IMR-90 (cell line): ENCODE data around the gene MYCBPAP. TPM values are rescaled to one million over a fixed set of nuclear protein-coding genes. Genes with fewer than 3 reads are reported as not detected.

Experiments
- ATAC-seq: fragments of 200-7000 bp; cut with Tn5 transposase; 2 replicates; pipeline ENCODE4 v1.9.1; 2020; ENCODE audit warnings: low read depth, mild to moderate bottlenecking, moderate library complexity
- BruUV-seq: library from RNA; stranded (reverse); fragments of 400-500 nt; replicated peaks from 2 replicates; lab custom pipeline; 2021; lab: Mats Ljungman, UMichigan
- CTCF ChIA-PET: fragments of 300-600 bp; formaldehyde crosslinking; extraction: SDS; loops from one replicate; lab custom pipeline; 2021; ENCODE audit warnings: antibody characterized with exemption; lab: Yijun Ruan, JAX
- POLR2A ChIA-PET: fragments of 300-600 bp; sonication (Branson Sonifier 250); formaldehyde crosslinking; loops from one replicate; lab custom pipeline; 2022; ENCODE audit warnings: antibody characterized with exemption; ENCODE audit not compliant: unreplicated experiment; lab: Charles Lee
- DNase-seq: peaks from one replicate; pipeline ENCODE4 v3.0.0; 2013
- H2AFZ ChIP-seq: replicated peaks from 2 replicates; pipeline ENCODE3; 2013; ENCODE audit warnings: low read length, mild to moderate bottlenecking; ENCODE audit not compliant: poor library complexity
- H2AK5ac ChIP-seq: 2 replicates; pipeline ENCODE4 v1.6.1; 2013; ENCODE audit warnings: low read depth, low read length, inconsistent platforms
- H2AK9ac ChIP-seq: replicated peaks from 2 replicates; pipeline ENCODE3; 2013; ENCODE audit warnings: mild to moderate bottlenecking, low read depth, low read length, moderate library complexity; ENCODE audit not compliant: poor library complexity
- H2BK120ac ChIP-seq: 2 replicates; pipeline ENCODE4 v1.6.1; 2013; ENCODE audit warnings: low read depth, low read length, inconsistent platforms
- H2BK15ac ChIP-seq: 3 replicates; pipeline ENCODE4 v1.6.1; 2013; ENCODE audit warnings: low read depth, low read length, inconsistent platforms
- H2BK20ac ChIP-seq: 2 replicates; pipeline ENCODE4 v1.6.1; 2013; ENCODE audit warnings: low read depth, mild to moderate bottlenecking, inconsistent platforms, low read length, moderate library complexity
- H2BK5ac ChIP-seq: 2 replicates; pipeline ENCODE4 v1.6.1; 2013; ENCODE audit warnings: mild to moderate bottlenecking, low read depth, low read length, inconsistent platforms; ENCODE audit not compliant: poor library complexity, severe bottlenecking
- H3K14ac ChIP-seq: replicated peaks from 2 replicates; pipeline ENCODE4 v1.6.1; 2013; ENCODE audit warnings: low read depth, low read length, inconsistent platforms
- H3K18ac ChIP-seq: 2 replicates; pipeline ENCODE4 v1.6.1; 2013; ENCODE audit warnings: low read depth, low read length, control low read depth
- H3K23ac ChIP-seq: 2 replicates; pipeline ENCODE4 v1.6.1; 2013; ENCODE audit warnings: low read depth, low read length, inconsistent platforms
- H3K27ac ChIP-seq: 2 replicates; pipeline ENCODE4 v1.5.1; 2013; ENCODE audit warnings: mild to moderate bottlenecking, control low read depth, low read length; ENCODE audit not compliant: insufficient read depth
- H3K27me3 ChIP-seq: 2 replicates; pipeline ENCODE4 v1.6.1; 2013; ENCODE audit warnings: low read length; ENCODE audit not compliant: control insufficient read depth, insufficient read depth
- H3K36me3 ChIP-seq: 2 replicates; pipeline ENCODE4 v1.6.1; 2013; ENCODE audit warnings: low read length, mixed read lengths; ENCODE audit not compliant: control insufficient read depth, insufficient read depth
- H3K4ac ChIP-seq: 2 replicates; pipeline ENCODE4 v1.6.1; 2013; ENCODE audit warnings: low read depth, low read length, inconsistent platforms
- H3K4me1 ChIP-seq: 2 replicates; pipeline ENCODE4 v1.6.1; 2013; ENCODE audit warnings: low read length, mixed read lengths; ENCODE audit not compliant: control insufficient read depth, insufficient read depth
- H3K4me2 ChIP-seq: 2 replicates; pipeline ENCODE4 v1.6.1; 2013; ENCODE audit warnings: low read depth, mild to moderate bottlenecking, control low read depth, low read length, moderate library complexity
- H3K4me3 ChIP-seq: 2 replicates; pipeline ENCODE4 v1.5.1; 2013; ENCODE audit warnings: low read depth, mild to moderate bottlenecking, control low read depth, low read length, moderate library complexity; ENCODE audit not compliant: insufficient read depth
- H3K56ac ChIP-seq: 2 replicates; pipeline ENCODE4 v1.6.1; 2013; ENCODE audit warnings: low read length, inconsistent platforms; ENCODE audit not compliant: insufficient read depth; ENCODE audit errors: extremely low read depth
- H3K79me1 ChIP-seq, 2 experiments: 2 replicates each; pipeline ENCODE4 v1.6.1; 2013; ENCODE audit warnings: low read length in 2 of 2, inconsistent platforms in 1 of 2, low read depth in 1 of 2
- H3K9ac ChIP-seq: 2 replicates; pipeline ENCODE4 v1.6.1; 2013; ENCODE audit warnings: low read depth, low read length, control low read depth
- H3K9me1 ChIP-seq: 2 replicates; pipeline ENCODE4 v1.6.1; 2013; ENCODE audit warnings: low read length, inconsistent platforms; ENCODE audit not compliant: insufficient read depth
- H3K9me3 ChIP-seq: 2 replicates; pipeline ENCODE4 v1.6.1; 2013; ENCODE audit warnings: low read length; ENCODE audit not compliant: control insufficient read depth, insufficient read depth
- H4K20me1 ChIP-seq: 2 replicates; pipeline ENCODE4 v1.6.1; 2013; ENCODE audit warnings: low read length, inconsistent platforms; ENCODE audit not compliant: insufficient read depth
- H4K5ac ChIP-seq: 2 replicates; pipeline ENCODE4 v1.6.1; 2013; ENCODE audit warnings: mild to moderate bottlenecking, low read depth, low read length, control low read depth
- H4K8ac ChIP-seq, 2 experiments: 2 replicates each; pipeline ENCODE4 v1.6.1; 2013; ENCODE audit warnings: low read depth in 2 of 2, low read length in 2 of 2, control low read depth in 1 of 2, inconsistent platforms in 1 of 2
- H4K91ac ChIP-seq: 2 replicates; pipeline ENCODE4 v1.6.1; 2013; ENCODE audit warnings: low read depth, low read length, inconsistent platforms; ENCODE audit not compliant: insufficient read depth
- CEBPB ChIP-seq: IDR thresholded peaks from 2 replicates; pipeline ENCODE4 v1.6.1; 2012; ENCODE audit warnings: low read depth, low read length, improper control_type of control experiment
- CHD1 ChIP-seq: IDR thresholded peaks from 2 replicates; pipeline ENCODE4 v1.6.1; 2012; ENCODE audit warnings: low read depth, low read length, improper control_type of control experiment
- MAFK ChIP-seq: IDR thresholded peaks from 2 replicates; pipeline ENCODE4 v1.6.1; 2012; ENCODE audit warnings: low read depth, low read length, improper control_type of control experiment
- MAZ ChIP-seq: IDR thresholded peaks from 2 replicates; pipeline ENCODE4 v1.6.1; 2012; ENCODE audit warnings: low read depth, mild to moderate bottlenecking, low read length, improper control_type of control experiment, moderate library complexity, borderline replicate concordance
- RAD21 ChIP-seq: IDR thresholded peaks from 2 replicates; pipeline ENCODE4 v1.6.1; 2012; ENCODE audit warnings: low read length, improper control_type of control experiment
- RCOR1 ChIP-seq: IDR thresholded peaks from 2 replicates; pipeline ENCODE4 v1.6.1; 2012; ENCODE audit warnings: mild to moderate bottlenecking, low read length, improper control_type of control experiment; ENCODE audit not compliant: insufficient replicate concordance
- RFX5 ChIP-seq: IDR thresholded peaks from 2 replicates; pipeline ENCODE4 v1.8.0; 2012; ENCODE audit warnings: low read depth, mild to moderate bottlenecking, low read length, moderate library complexity
- SMC3 ChIP-seq: fragments of 150-350 bp; IDR thresholded peaks from 2 replicates; pipeline ENCODE4 v1.6.1; 2016; ENCODE audit warnings: low read depth, mild to moderate bottlenecking, antibody characterized with exemption, low read length, moderate library complexity
- WGBS, 2 experiments: methylation state at CpG; one replicate each; pipeline versions ENCODE4 v1.1.5 to v1.1.7; 2013; ENCODE audit warnings: missing lambda C conversion rate in 2 of 2; ENCODE audit not compliant: insufficient read length in 1 of 2; ENCODE audit errors: extremely low coverage in 2 of 2; 5-methylcytosine and 5-hydroxymethylcytosine counted together
- dilution Hi-C: fragments of 300-500 bp; cut with HindIII; formaldehyde crosslinking; loops from one replicate; pipeline ENCODE4 v1.14.3; 2018; ENCODE audit warnings: low sequenced_read_pairs; ENCODE audit not compliant: unreplicated experiment
- in situ Hi-C: fragments of 300-500 bp; cut with MboI; formaldehyde crosslinking; loops from 3 replicates; pipeline ENCODE4 v1.14.3; 2019; ENCODE audit warnings: low sequenced_read_pairs, inconsistent platforms, mixed read lengths
- intact Hi-C: fragments of 100-400 bp; cut with micrococcal nuclease; formaldehyde crosslinking; loops from 2 replicates; pipeline ENCODE4 v1.10.0; 2022
- polyA plus RNA-seq, 3 experiments: library from polyadenylated mRNA; depleted of rRNA; stranded (reverse); fragments of >200 nt; gene quantifications; 2 replicates each; pipeline ENCODE4 v1.2.3, GENCODE V29; 2012; ENCODE audit warnings: low replicate concordance in 1 of 3
- total RNA-seq: library from RNA; depleted of rRNA; stranded (reverse); fragments of >200 nt; gene quantifications from 2 replicates; pipeline ENCODE4 v1.2.3, GENCODE V29; 2012
- TF ChIP-seq, protein P1 (sequence below): conservative IDR thresholded peaks from 2 replicates; pipeline ENCODE4 v1.5.1; 2012; ENCODE audit warnings: mild to moderate bottlenecking, low read depth, low read length, improper control_type of control experiment
- TF ChIP-seq, protein P2 (sequence below): fragments of 150-350 bp; IDR thresholded peaks from 2 replicates; pipeline ENCODE4 v1.6.1; 2016; ENCODE audit warnings: low read depth, mild to moderate bottlenecking, low read length, moderate library complexity, borderline replicate concordance
- TF ChIP-seq, protein P3 (sequence below): fragments of 150-350 bp; IDR thresholded peaks from 2 replicates; pipeline ENCODE4 v1.6.1; 2017; ENCODE audit warnings: mild to moderate bottlenecking, antibody characterized with exemption, low read length, low read depth

Gene MYCBPAP
- total and polyA plus RNA-seq, 2 of the 4 experiments (the other 2 are of a cell fraction) = 0.17 to 0.18 TPM

DNA sequence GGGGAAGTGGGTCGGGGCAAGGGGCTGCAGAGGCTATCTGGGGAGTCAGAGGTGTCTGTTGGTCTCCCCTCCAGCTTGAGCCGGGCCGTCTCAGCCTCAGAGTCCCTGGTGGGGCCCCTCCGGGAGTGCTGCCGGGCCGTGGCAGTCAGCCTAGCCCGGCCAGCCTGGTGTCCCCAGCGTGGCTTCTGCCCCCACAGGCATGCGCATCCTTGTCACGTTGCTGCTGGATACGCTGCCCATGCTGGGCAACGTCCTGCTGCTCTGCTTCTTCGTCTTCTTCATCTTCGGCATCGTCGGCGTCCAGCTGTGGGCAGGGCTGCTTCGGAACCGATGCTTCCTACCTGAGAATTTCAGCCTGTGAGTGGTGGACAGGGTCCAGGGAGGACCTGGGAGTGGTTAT lies 63.4 kb downstream of the MYCBPAP start:
- ChIA-PET CTCF (no interaction called here), POLR2A (no interaction called here)
- WGBS, 2 experiments = 75% methylated on average over 13 of the region's 19 CpGs; no CpG with 5 or more reads in 1 of the 2 experiments
- no peaks in the 10 kb centered on the region for H3K36me3 ChIP-seq
- H3K56ac ChIP-seq = no peak overlapping the region
- intact Hi-C loops (no loop called here), in situ Hi-C loops (no loop called here), dilution Hi-C loops (no loop called here)
- no peak overlapping the region for H2BK5ac ChIP-seq
- H4K8ac ChIP-seq = no peak overlapping the region
- no peak overlapping the region for H3K9ac ChIP-seq
- H4K5ac ChIP-seq = no peak overlapping the region
- H4K20me1 ChIP-seq = no peaks in the 10 kb centered on the region
- H2BK15ac ChIP-seq = no peak overlapping the region
- no peak overlapping the region for H4K91ac ChIP-seq
- H2BK20ac ChIP-seq = no peak overlapping the region
- no peaks in the 10 kb centered on the region for H3K79me1 ChIP-seq
- no peak overlapping the region for H2AK5ac ChIP-seq
- H3K4me3 ChIP-seq = no peak overlapping the region
- BruUV-seq = no TSS peak
- H3K27ac ChIP-seq = no peak overlapping the region
- H3K4me1 ChIP-seq = no peaks in the 10 kb centered on the region
- no peak overlapping the region for H3K23ac ChIP-seq
- TF ChIP-seq, protein P1, sequence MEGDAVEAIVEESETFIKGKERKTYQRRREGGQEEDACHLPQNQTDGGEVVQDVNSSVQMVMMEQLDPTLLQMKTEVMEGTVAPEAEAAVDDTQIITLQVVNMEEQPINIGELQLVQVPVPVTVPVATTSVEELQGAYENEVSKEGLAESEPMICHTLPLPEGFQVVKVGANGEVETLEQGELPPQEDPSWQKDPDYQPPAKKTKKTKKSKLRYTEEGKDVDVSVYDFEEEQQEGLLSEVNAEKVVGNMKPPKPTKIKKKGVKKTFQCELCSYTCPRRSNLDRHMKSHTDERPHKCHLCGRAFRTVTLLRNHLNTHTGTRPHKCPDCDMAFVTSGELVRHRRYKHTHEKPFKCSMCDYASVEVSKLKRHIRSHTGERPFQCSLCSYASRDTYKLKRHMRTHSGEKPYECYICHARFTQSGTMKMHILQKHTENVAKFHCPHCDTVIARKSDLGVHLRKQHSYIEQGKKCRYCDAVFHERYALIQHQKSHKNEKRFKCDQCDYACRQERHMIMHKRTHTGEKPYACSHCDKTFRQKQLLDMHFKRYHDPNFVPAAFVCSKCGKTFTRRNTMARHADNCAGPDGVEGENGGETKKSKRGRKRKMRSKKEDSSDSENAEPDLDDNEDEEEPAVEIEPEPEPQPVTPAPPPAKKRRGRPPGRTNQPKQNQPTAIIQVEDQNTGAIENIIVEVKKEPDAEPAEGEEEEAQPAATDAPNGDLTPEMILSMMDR = no peak
- no peak for TF ChIP-seq RCOR1
- TF ChIP-seq, protein P2, sequence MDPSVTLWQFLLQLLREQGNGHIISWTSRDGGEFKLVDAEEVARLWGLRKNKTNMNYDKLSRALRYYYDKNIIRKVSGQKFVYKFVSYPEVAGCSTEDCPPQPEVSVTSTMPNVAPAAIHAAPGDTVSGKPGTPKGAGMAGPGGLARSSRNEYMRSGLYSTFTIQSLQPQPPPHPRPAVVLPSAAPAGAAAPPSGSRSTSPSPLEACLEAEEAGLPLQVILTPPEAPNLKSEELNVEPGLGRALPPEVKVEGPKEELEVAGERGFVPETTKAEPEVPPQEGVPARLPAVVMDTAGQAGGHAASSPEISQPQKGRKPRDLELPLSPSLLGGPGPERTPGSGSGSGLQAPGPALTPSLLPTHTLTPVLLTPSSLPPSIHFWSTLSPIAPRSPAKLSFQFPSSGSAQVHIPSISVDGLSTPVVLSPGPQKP = no peak
- no peak for TF ChIP-seq CEBPB
- TF ChIP-seq SMC3 = no peak
- TF ChIP-seq MAZ = no peak
- TF ChIP-seq, protein P3, sequence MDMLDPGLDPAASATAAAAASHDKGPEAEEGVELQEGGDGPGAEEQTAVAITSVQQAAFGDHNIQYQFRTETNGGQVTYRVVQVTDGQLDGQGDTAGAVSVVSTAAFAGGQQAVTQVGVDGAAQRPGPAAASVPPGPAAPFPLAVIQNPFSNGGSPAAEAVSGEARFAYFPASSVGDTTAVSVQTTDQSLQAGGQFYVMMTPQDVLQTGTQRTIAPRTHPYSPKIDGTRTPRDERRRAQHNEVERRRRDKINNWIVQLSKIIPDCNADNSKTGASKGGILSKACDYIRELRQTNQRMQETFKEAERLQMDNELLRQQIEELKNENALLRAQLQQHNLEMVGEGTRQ = no peak
- no peak for TF ChIP-seq MAFK
- no peak for TF ChIP-seq RFX5
- no peak for TF ChIP-seq CHD1
- no peak for TF ChIP-seq RAD21
- no peak for ATAC-seq
- no peak for DNase-seq
- no peak overlapping the region for H2AFZ ChIP-seq
- peaks cover 48% of the 10 kb centered on the region for H3K27me3 ChIP-seq
- H3K18ac ChIP-seq = no peak overlapping the region
- H3K9me3 ChIP-seq = no peaks in the 10 kb centered on the region
- no peak overlapping the region for H3K14ac ChIP-seq
- no peak overlapping the region for H3K4me2 ChIP-seq
- H3K9me1 ChIP-seq = no peaks in the 10 kb centered on the region
- H3K4ac ChIP-seq = no peak overlapping the region
- H2BK120ac ChIP-seq = no peak overlapping the region
- H2AK9ac ChIP-seq = no peak overlapping the region
